ENCODE results near the gene NRIP1.

GRCh38 chr21:15094706-15095105 lies 29.9 kb upstream of the NRIP1 start:
- TF ChIP-seq CTCF (IDR thresholded peaks at IDR 0.05) (no peak), MAX (CRISPR knock-in tag; IDR thresholded peaks at IDR 0.05) (no peak), ZNF138 (CRISPR knock-in tag; conservative IDR thresholded peaks at IDR 0.05) (no peak), HMGXB4 (CRISPR knock-in tag; IDR thresholded peaks at IDR 0.05) (no peak), CBFB (CRISPR knock-in tag; IDR thresholded peaks at IDR 0.05; ENCODE audit: low read depth) (no peak), ATF3 (CRISPR knock-in tag; conservative IDR thresholded peaks at IDR 0.05) (no peak), PREB (CRISPR knock-in tag; IDR thresholded peaks at IDR 0.05; ENCODE audit: borderline replicate concordance) (no peak), NR2C2 (CRISPR knock-in tag; IDR thresholded peaks at IDR 0.05) (no peak), ZBTB43 (CRISPR knock-in tag; IDR thresholded peaks at IDR 0.05) (no peak), FOXK1 (CRISPR knock-in tag; IDR thresholded peaks at IDR 0.05) (no peak), E2F1 (CRISPR knock-in tag; IDR thresholded peaks at IDR 0.05) (no peak)
